NCI-H1417 treated with DMSO at 0.1 percent for 48 hours (cell line): ENCODE data around the gene BORCS8.
"Not testable (repeated sequence)": the region's sequence is repeated elsewhere in the genome, so short reads cannot be mapped to it uniquely, and the experiment has no call there.

Source experiments
- DNase-seq: peaks from one replicate; lab custom pipeline; 2025; lab: John Stamatoyannopoulos, UW

Gene BORCS8

DNA sequence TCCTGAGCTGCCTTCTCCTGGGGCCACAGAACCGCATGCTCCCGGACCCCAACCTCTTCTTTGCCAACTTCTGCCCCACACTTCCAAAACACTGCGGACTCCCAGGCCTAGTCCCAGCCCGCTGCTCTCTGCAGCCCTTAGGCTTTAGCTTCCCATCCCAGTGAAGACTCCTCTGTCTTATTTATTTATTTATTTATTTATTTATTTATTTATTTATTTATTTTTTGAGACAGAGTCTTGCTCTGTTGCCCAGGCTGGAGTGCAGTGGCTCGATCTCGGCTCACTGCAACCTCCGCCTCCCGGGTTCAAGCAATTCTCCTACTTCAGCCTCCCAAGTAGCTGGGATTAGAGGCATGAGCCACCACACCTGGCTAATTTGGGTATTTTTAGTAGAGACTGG, 43.4 kb downstream of the BORCS8 start:
- DNase-seq = not testable (repeated sequence)

DNA sequence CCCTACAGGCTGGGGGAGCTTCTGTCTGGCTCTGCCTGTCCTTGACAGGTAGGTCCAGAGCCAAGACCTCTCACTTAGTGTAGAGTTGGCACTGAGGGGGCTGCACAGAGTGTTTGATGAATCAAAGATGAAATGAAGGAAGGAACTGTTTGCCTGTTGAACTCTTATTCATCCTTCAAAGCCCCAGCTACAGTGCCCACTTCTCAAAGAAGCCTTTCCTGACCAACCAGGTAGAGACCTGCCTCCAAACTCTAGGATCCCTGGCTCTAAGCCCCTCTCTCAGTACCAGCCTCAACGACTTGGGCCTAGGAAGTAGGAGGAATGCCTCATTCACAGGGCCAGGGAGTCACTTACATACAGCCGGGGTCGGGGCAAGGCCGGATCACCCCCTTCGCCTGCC, 44.6 kb downstream of the BORCS8 start:
- DNase-seq = no peak

DNA sequence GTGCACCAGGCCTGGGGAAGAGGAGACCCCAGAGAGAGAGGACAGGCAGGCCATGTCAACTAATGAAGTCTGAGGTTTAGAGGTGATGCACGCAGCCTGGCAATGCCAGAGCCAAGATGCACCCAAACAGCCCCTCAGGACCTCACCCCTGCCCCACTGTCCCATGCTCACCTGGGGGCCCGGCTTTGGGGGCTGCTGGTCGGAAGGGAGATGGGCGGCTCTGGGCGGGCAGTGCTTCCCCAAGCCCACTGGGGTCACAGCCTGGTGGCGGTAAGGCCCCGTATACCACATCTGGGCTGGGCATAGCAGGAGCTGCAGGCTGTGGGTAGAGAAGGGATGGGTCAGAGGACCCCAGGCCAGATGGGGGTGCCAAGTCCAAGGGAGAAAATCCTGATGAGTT, 45.1 kb downstream of the BORCS8 start:
- DNase-seq = no peak

- DNase-seq = no peak
Measured at GRCh38 chr19:19145684-19146608, 46.0 kb downstream of the BORCS8 start.

- DNase-seq = no peak
Measured at GRCh38 chr19:19145281-19145680, 46.7 kb downstream of the BORCS8 start.

DNA sequence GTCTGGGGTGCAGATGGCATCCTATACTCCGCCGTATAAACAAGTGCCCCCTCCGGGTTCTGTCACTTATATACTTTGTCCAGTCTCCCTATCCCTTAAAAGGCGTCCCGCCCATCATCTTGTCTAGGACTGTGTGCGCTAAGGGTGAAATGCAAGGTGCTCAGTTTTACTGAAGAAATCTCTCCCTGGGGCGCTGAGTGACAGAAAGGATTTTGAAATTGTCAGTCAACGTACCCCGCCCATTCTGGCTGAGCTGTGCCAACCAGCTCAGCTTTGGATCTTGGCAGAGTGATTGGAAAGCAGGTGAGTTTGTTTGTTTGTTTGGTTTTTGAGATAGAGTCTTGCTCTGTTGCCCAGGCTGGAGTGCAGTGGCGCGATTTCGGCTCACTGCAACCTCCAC, 49.6 kb downstream of the BORCS8 start:
- DNase-seq = no peak

DNA sequence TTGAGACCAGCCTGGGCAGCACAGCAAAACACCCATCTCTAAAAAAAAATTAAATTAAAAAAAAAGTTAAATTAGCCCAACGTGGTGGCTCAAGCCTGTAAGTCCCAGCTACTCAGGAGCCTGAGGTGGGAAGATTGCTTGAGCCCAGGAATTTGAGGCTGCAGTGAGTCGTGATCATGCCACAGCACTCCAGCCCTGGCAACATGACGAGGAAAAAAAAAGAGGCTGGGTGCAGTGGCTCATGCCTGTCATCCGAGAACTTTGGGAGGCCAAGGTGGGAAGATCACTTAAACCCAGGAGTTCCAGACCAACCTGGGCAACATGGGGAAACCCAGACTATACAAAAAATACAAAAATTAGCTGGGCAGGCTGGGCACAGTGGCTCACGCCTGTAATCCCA, 51.5 kb downstream of the BORCS8 start:
- DNase-seq = no peak

- no peak for DNase-seq
Measured at GRCh38 chr19:19139876-19140229, 52.1 kb downstream of the BORCS8 start.

DNA sequence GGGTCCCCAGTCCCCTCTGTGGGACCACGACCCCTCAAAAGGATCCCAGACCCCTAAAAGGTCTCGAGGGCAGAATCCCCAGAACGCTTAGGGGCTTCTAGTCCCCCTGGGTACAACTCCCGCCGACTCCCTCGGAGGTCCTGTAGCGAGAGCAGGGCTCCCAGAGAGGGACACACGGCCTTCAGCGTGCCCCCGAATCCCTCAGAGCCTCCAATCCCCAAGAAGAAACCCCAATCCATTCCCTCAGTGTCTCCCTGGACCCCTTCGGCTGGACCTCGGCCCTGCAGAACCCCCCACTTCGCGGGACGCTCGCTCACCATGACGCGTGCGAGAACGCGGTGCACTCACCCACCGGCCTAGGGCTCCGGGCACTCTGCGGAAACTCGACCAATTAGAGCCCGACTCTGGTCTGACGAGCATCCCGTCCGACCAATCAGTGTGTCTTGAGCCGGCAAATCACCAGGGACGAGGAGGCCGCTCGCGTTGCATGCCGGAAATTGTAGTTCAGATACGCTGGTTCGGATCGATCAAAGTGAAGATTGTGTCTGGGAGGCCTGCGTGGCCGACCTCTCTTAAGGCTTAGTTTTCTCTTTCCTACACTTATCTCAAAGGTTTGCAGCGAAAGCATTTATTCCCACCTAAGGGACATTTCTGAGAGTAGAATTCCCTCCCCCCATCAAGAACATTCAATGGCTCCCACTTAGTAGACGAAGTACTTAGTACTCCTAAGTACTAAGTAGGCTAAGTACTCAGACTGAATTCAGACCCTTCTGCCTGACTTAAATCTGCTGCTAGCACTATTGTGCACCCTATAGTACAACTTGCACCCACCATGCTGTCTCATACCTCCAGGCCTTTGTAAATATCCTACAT, 53.6 kb downstream of the BORCS8 start, which contains the start of gene TMEM161A:
Gene TMEM161A (minus strand): TSS at position 370 of the 873 bp plus-strand sequence. CDS start 50 bp downstream, at position 320.
- peak; percentile 83 for DNase-seq

DNA sequence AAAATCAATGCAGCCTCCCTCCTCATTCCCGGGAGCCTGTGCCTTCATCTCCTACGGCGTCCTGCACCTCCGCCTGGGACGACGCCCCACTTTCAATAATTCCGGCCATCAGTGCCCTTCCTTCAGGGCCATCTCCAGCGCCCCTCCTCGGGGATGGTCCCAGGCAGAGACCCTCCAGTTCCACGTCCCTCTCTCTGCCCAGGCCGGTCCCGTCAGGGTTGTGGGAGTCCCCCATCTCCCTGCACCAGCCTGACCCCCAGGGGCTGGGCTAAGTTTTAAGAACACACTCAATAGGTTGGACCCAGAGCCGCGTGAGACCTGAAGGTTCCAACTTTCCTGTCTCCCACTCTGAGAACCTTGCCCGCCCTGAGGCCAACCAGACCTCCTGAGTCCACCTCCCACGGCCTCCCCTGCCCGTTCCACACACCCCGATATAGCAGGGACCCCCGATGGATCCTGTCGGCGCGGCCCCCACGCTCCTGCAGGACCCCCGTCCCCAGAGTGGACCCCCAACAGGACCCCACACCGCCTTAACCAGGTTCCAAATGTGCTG, 54.3 kb downstream of the BORCS8 start:
- DNase-seq = no peak

DNA sequence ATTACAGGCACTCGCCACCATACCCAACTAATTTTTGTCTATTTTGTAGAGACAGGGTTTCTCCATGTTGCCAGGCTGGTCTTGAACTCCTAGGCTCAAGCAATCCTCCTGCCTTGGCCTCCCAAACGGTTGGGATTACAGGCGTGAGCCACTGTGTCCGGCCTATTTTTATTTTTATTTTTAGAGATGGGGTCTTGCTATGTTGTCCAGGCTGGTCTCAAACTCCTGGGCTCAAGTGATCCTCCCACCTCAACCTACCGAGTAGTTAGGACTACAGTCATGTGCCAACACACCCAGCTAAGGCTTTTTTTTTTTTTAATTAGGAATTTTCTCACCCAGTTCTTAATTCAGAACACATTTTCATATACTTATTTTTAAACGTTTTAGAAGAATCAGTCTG, 56.2 kb downstream of the BORCS8 start:
- not testable (repeated sequence) for DNase-seq

DNA sequence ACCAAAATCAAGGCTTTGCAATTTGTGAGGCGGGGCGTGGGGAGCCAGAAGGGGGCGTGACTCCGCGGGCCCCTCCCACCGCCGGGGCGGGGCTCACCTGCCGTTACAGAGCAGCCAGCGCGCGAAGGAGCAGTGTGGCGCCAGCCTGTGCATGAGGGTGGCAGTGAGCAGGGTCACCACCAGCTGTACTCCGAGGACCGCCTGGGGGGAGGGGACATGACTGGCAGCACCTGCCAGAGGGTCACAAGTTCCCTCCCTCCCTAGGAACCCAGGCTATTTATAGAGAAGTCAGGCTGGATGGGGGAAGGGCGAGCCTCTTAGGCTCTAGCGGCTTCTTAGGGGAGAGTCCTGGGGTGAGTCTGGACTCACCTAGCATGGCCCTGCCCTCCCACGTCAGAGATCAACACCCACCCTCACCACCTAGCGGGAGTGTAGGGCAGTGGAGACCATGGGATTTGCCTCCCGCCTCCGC, 57.2 kb downstream of the BORCS8 start:
- DNase-seq = peak; percentile 36

- DNase-seq = no peak
Measured at GRCh38 chr19:19133985-19134384, 58.0 kb downstream of the BORCS8 start.

GRCh38 chr19:19132912-19133311, 59.0 kb downstream of the BORCS8 start:
- DNase-seq = no peak

DNA sequence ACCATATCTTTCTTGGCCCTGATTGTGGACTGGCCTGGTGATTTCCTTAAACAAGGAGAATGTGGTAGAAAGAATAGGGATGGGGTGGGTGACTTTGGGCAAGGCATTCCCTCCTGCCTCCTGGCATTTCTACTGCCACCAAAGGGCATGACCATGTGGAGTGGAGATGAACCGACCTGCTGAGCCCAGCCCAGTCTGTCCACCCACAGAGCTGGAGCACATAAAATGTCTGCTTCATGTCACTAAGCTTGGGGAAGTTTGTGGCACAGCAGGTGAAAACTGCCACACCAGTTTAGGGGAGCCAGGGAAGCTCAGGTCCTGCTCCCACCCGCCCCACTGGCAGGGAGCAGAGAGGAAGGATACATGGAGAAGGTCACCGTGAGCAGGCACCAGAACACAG, 60.0 kb downstream of the BORCS8 start:
- DNase-seq = no peak
